OCI-LY3 (cell line): ENCODE measurements around the gene VPS26C.

Experiments
- H2AFZ ChIP-seq: fragments of 200-600, 300-600 bp; shearing (Covaris generic); 2 replicates; pipeline ENCODE4 v1.6.0; 2014; ENCODE audit warnings: antibody characterized with exemption, low read depth, low read length
- H3K27ac ChIP-seq: fragments of 200-600, 300-600 bp; sonication (generic); 2 replicates; pipeline ENCODE4 v1.5.1; 2014; ENCODE audit warnings: mild to moderate bottlenecking, low read length, moderate library complexity, mixed read lengths
- H3K27me3 ChIP-seq: fragments of 200-600, 300-600 bp; sonication (generic); 2 replicates; pipeline ENCODE4 v1.6.1; 2014; ENCODE audit warnings: low read depth, low read length, mixed read lengths
- H3K36me3 ChIP-seq: fragments of 200-600, 300-600 bp; sonication (generic); replicated peaks from 2 replicates; pipeline ENCODE3; 2014; ENCODE audit warnings: low read depth, low read length, mixed read lengths
- H3K4me1 ChIP-seq: fragments of 300-600, 200-600 bp; sonication (generic); 2 replicates; pipeline ENCODE4 v1.6.1; 2014; ENCODE audit warnings: low read length, mixed read lengths
- H3K4me2 ChIP-seq: fragments of 200-600, 300-600 bp; sonication (generic); 2 replicates; pipeline ENCODE4 v1.6.1; 2014; ENCODE audit warnings: low read length, mixed read lengths
- H3K4me3 ChIP-seq: fragments of 300-600, 200-600 bp; sonication (generic); 2 replicates; pipeline ENCODE4 v1.5.1; 2014; ENCODE audit warnings: antibody characterized with exemption, mild to moderate bottlenecking, low read length, moderate library complexity
- H3K79me2 ChIP-seq: fragments of 300-600, 200-600 bp; shearing (Covaris generic); 2 replicates; pipeline ENCODE4 v1.6.1; 2014; ENCODE audit warnings: mild to moderate bottlenecking, low read length, mixed read lengths
- H3K9ac ChIP-seq: fragments of 300-600, 200-600 bp; shearing (Covaris generic); 2 replicates; pipeline ENCODE4 v1.6.0; 2014; ENCODE audit warnings: mild to moderate bottlenecking, low read length, moderate library complexity
- H3K9me3 ChIP-seq: fragments of 200-600, 300-600 bp; shearing (Covaris generic); 2 replicates; pipeline ENCODE4 v1.6.1; 2014; ENCODE audit warnings: low read length, mixed read lengths; ENCODE audit not compliant: insufficient read depth
- H4K20me1 ChIP-seq: fragments of 200-600, 300-600 bp; sonication (generic); 2 replicates; pipeline ENCODE4 v1.6.1; 2016; ENCODE audit warnings: low read length, mixed read lengths; ENCODE audit not compliant: insufficient read depth
- EZH2phosphoT487 ChIP-seq: fragments of 200-600 bp; shearing (Covaris generic); IDR thresholded peaks from 2 replicates; pipeline ENCODE4 v1.6.1; 2018; ENCODE audit warnings: antibody characterized with exemption, mixed run types, low read depth
- TF ChIP-seq, protein P1 (sequence below): fragments of 200-600, 300-600 bp; sonication (generic); IDR thresholded peaks from 2 replicates; pipeline ENCODE4 v1.5.1; 2014; ENCODE audit warnings: antibody characterized with exemption, low read length, low read depth

VPS26C gene

GRCh38 chr21:37263827-37264600 is 3.1 kb downstream of the VPS26C start:
- Histone ChIP-seq H4K20me1 (no peaks in the 10 kb centered on the region; the same call in 1 of the 2 replicates), H2AFZ (no peak overlapping the region), H3K36me3 (no peaks in the 10 kb centered on the region), H3K9me3 (no peaks in the 10 kb centered on the region), H3K27me3 (no peaks in the 10 kb centered on the region), H3K27ac (no peak overlapping the region), H3K9ac (no peak overlapping the region), H3K4me2 (no peak overlapping the region), H3K4me1 (peaks cover 12% of the 10 kb centered on the region), H3K4me3 (no peak overlapping the region), H3K79me2 (peaks cover 46% of the 10 kb centered on the region)
- TF ChIP-seq EZH2phosphoT487 = no peak
- TF ChIP-seq, protein P1, sequence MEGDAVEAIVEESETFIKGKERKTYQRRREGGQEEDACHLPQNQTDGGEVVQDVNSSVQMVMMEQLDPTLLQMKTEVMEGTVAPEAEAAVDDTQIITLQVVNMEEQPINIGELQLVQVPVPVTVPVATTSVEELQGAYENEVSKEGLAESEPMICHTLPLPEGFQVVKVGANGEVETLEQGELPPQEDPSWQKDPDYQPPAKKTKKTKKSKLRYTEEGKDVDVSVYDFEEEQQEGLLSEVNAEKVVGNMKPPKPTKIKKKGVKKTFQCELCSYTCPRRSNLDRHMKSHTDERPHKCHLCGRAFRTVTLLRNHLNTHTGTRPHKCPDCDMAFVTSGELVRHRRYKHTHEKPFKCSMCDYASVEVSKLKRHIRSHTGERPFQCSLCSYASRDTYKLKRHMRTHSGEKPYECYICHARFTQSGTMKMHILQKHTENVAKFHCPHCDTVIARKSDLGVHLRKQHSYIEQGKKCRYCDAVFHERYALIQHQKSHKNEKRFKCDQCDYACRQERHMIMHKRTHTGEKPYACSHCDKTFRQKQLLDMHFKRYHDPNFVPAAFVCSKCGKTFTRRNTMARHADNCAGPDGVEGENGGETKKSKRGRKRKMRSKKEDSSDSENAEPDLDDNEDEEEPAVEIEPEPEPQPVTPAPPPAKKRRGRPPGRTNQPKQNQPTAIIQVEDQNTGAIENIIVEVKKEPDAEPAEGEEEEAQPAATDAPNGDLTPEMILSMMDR = no peak

DNA sequence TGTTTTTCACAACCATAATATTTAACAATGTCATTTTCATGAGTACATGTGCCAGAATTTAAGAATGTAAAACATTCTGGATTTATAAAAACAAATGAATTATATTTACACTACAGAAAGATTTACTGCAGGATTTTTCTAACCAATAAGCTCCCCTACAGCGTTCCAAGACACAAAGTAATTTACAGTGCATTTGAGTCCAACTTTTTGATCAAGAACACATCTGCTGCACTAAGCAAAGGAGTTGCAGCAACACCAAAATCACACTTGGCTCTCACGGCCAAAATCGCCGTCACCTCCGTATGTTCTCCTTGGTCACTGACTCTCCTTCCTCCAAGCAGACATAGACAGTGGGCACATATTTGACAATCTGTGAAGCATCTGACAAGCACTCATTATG is 7.7 kb downstream of the VPS26C start:
- Histone ChIP-seq H3K79me2 (peaks cover 16% of the 10 kb centered on the region), H3K36me3 (no peaks in the 10 kb centered on the region), H3K9me3 (no peaks in the 10 kb centered on the region), H3K4me1 (peaks cover 8% of the 10 kb centered on the region; the same call in 1 of the 2 replicates), H3K4me2 (no peak overlapping the region), H3K27me3 (no peaks in the 10 kb centered on the region), H3K9ac (no peak overlapping the region), H2AFZ (no peak overlapping the region), H3K27ac (no peak overlapping the region), H3K4me3 (no peak overlapping the region), H4K20me1 (no peaks in the 10 kb centered on the region; the same call in 1 of the 2 replicates)
- TF ChIP-seq EZH2phosphoT487 = no peak
- TF ChIP-seq, protein P1 = no peak

DNA sequence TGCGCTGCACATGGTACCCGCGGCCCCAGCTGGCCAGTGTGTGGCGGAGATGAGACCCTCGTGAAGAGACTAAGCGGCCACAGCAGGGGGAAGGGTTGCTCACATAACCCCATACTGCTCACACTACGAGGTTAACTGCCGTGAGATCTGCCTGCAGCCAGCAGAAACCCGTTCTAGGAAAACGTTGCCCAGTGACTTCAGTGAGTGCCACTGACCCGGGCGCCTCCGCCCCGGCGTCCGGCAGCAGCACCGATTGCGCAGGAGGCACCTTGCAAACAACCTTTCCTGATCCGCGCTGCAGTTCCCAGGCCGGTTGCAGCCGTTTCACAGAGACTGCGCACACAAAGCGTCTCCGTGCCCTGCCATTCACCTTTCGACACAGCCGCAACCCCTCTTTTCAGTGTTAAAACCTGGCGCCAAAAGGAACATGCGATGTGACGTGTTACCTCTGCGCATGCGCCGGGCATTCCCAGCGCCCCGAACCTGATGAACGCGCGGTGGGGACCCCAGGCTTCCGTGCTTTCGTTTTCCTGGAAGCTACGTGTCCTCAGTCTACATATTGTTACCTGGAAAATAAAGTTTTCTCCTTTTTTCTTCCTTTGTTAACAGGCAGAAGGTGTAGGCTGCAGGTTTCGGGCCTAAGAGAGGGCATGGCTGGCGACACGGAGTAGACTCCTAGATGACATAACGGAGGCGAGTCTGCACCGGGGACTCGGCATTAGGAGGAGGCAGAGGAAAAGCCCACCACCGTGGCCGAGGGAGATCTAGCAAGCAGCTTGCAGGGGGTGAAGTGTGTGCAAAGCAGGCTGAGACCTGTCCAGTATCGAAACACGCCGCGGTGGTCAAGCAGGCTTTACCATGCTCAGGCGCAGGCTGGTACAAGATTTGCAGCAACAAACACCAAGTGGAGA is 8.9 kb downstream of the VPS26C start:
- Histone ChIP-seq H3K4me3 (peak overlapping the region; percentile 96), H3K36me3 (no peaks in the 10 kb centered on the region), H4K20me1 (no peaks in the 10 kb centered on the region), H3K9ac (peak overlapping the region; percentile 85), H3K4me2 (peak overlapping the region; percentile 96), H3K27me3 (no peaks in the 10 kb centered on the region), H3K9me3 (no peaks in the 10 kb centered on the region), H3K4me1 (peaks cover 8% of the 10 kb centered on the region; the same call in 1 of the 2 replicates), H2AFZ (peak overlapping the region; percentile 86), H3K79me2 (peaks cover 5% of the 10 kb centered on the region; the same call in 1 of the 2 replicates), H3K27ac (peak overlapping the region; percentile 91)
- no peak for TF ChIP-seq EZH2phosphoT487
- TF ChIP-seq, protein P1 = no peak
